GM21423 (cell line): ENCODE measurements around the gene SMYD5.
"Not testable (repeated sequence)": the region's sequence is repeated elsewhere in the genome, so short reads cannot be mapped to it uniquely, and the experiment has no call there.

ENCODE experiments used
- ATAC-seq: cut with Tn5 transposase; IDR thresholded peaks from one replicate; pipeline ENCODE4 v1.9.1; 2021; ENCODE audit warnings: mild to moderate bottlenecking, moderate library complexity; ENCODE audit not compliant: unreplicated experiment

The SMYD5 gene

GRCh38 chr2:73258186-73258912 lies 44.3 kb downstream of the SMYD5 start:
- no peak for ATAC-seq

GRCh38 chr2:73258913-73259215 lies 44.8 kb downstream of the SMYD5 start:
- no peak for ATAC-seq

DNA sequence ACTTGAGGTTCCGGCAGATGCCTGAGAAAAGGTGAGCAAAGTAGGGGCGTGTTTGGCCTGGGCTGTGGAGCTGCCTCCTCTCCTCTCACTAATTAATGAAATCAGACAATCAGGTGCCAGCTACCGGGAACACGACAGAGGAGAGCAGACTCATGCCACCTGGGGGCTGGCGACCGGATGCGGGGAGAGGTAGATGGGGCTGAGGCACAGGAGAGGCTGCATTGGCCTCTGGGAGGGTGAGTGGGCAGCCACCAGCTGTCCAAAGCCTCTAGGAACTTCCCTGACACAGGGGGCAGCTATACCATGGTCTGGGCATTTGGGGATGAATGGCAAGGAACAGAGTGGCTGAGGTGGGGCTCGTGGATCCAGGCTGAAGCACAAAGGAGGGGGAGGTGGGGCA lies 45.2 kb downstream of the SMYD5 start:
- no peak for ATAC-seq

DNA sequence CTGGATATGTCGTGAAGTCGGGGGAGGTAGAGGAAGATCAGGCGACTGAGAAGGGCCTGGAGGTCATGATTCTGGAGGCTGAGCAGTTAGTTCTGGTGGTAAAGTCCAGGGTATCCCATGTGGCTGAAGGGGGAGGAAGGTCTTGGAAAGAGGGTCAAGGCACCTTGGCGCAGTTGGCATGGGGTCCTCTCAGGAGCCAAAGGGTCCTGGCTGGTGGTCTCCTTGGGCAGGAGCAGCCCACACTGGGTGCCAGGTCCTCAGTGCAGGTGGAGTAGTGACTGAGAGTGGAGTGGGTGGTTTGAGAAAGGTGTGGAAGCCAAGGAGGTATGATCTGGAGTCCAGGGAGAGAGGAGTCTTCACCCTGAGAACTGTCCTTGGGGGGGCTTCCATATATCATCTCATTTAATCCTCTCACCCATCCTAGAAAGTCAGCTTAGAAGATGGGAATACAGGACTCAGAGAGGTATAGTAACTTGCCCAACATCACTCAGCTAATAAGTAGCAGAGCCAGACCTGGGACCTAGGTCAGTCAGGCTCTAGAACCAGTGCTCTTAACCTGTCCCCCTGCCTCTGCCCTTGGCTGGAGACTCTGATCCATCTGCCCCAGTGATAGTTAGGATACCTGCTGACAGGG lies 45.8 kb downstream of the SMYD5 start:
- ATAC-seq: no peak

DNA sequence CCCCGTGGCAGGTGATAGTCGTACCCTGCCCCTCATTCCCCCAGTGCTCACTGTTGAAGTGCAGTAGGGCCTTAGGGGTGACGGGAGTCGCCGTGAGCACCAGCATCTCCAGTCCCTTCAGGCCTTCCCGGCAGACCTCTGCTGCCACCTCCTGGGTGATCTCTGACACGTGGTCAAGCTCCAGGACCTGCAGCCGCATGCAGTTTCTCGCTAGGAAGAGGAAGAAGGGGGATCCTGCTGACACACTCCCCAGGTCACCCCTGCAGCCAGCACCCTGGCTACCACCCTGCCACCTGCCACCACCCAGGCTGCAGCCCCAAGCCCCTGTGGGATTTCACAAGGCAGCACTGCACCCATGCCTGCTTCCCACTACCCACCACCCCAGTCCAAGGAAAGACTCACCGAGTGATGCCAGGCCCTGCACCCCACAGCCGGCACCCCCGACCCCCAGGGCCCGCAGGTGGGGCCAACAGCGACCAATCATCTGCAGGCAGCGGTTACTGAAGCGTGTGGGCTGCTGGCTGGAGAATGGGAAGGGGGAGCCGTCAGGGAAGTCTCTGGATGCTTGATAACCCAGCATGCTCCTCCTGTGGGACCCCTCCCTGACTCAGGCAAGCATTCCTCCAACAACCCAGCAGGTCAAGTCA lies 46.4 kb downstream of the SMYD5 start:
- no peak for ATAC-seq

- ATAC-seq: no peak
Measured at GRCh38 chr2:73262108-73262651, 48.1 kb downstream of the SMYD5 start.

- ATAC-seq: not testable (repeated sequence)
Measured at GRCh38 chr2:73262691-73263429, 48.8 kb downstream of the SMYD5 start.

DNA sequence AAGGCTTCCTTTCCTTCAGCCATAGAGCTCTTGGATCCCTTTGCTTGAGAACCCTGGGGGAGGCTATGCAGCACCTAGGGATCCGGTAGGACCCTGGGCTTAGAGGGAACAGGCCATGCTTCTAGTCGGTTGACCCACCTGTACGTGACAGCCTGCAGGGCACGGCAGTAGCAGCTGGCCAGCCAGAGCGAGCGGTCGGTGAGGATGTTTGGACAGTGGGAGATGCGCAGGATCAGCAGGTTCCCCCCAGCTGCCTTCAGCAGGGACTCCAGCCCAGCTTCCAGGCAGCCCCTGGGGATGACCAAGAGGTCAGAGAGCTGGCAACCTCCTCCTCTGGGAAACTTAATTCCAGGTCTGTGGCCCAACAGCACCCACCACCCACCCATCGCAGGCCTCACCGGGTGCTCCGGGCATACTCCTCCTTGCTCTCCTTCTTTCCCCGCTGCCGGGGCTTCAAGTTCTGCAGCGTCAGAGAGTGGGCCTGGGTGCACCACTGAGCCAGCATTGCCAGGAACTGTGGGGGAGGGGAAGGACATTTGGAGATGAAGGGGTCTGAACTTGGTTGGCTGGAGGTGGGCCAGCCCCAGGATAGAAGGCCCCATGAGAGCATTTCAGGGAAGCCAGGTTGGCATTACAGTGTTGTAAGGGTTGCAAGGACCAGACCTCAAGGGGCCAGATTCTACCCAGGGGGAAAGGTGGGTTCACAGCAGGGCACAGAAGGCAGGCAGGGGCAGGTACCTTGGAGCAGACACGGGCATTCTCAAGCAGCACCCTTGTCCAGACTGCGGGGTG lies 49.7 kb downstream of the SMYD5 start:
- no peak for ATAC-seq

DNA sequence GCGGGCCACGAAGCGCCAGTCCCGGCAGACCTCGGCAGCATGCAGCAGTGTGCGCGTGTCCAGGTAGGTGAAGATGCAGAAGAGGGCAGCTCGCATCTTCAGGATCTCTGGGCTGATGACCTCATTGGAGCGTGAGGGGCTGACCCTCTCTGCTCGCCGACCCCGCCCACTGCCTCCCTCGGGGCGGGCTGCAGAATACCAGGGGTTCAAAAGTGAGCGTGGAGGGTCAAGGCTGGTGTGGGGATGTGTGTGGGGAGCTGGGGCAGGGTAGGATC lies 50.2 kb downstream of the SMYD5 start:
- ATAC-seq: no peak

DNA sequence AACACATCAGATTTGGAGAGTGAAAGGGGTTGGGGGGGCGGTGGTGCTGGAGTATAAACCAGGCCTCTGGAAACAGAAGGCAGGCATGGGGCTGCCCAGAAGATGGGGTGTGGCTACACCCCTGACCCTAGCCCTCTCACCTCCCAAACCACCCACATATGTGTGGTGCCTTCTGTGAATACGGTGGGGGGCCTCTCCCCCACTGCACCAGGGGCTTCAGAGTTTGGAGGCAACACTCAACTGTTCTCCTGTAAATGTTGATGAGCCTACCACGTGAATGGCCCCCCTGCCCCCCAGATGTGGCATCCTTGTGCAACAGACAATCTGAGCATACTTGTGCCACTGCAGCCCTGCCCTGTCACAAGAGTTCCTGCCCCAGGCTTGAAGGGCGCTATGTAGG lies 50.7 kb downstream of the SMYD5 start:
- no peak for ATAC-seq

GRCh38 chr2:73265298-73266060 lies 51.4 kb downstream of the SMYD5 start:
- no peak for ATAC-seq

GRCh38 chr2:73266061-73266901 lies 52.2 kb downstream of the SMYD5 start:
- ATAC-seq: no peak

DNA sequence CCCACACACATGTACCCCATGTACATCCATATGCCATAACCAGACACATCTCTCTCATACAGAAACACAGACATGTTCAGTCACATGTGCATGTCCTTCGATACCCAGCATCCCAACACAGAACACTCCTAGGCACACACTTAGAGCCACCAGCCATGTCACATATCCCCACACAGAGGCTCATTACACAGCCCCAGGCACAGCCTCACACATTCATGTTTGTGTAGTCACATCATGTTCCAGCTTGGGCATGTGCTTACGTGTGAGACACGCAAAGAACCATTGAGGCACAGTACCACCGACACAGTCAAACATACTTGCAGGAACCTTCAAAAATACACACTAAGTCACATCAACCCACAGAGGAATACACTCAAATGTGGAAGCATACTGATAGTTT lies 53.0 kb downstream of the SMYD5 start:
- ATAC-seq: no peak

- ATAC-seq: no peak
Measured at GRCh38 chr2:73268366-73268829, 54.4 kb downstream of the SMYD5 start.

DNA sequence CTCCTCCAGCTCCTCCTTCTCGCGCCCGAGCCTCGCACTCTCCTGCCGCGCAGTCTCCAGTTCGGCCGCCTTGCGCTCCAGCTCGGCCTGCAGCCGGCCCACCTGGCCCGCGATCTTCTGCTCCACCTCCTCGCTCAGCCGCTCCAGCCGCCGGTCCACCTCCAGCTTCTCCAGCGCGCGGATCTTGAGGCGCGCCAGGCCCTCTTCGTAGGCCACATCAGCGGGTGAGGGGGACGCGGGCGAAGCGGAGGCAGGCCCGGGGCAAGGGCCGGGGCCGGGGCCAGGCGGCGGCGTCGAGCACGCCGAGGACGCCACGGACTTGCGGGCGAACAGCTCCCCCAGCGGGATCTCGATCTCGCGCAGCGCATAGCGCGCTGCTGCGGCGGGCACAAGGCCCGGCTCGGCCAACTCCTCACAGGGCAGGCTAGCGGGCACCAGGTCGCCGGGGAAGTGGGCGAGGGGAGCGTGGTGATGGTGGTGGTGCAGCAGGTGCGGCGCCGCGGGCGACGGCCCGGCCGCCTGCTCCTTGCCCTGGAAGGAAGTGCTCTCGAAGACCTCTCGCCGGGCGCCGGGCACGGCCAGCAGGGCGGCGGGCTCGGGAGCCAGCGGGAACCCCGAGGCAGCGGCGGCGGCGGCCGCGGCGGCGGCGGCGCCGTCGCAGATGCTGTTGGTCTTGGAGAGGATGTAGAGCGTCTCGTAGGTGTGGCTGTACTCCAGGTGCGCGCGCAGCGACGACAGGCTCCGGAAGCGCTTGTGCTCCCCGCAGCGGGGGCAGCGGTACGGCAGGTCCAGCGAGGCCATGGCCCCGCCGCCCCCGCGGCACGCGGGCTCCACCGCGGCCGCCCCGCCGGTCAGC lies 55.0 kb downstream of the SMYD5 start:
- ATAC-seq: peak; percentile 65

- ATAC-seq: no peak
Measured at GRCh38 chr2:73269686-73270465, 55.8 kb downstream of the SMYD5 start.

- ATAC-seq: no peak
Measured at GRCh38 chr2:73272270-73272669, 58.2 kb downstream of the SMYD5 start.
